Stimulated activated CD8-positive, alpha-beta memory T cell treated with anti-CD3 and anti-CD28 coated beads, Interleukin-7, amount 100 ng/mL, for 48 hours (primary cell): Measurements from ENCODE around the gene CALHM4.

ENCODE experiments used
- DNase-seq, 2 donors: peaks; one replicate each; pipeline ENCODE4 v3.0.0-alpha.2; 2020; ENCODE audit warnings: low read depth in 1 of 2; ENCODE audit errors: extremely low read depth in 1 of 2

Gene CALHM4, protein sequence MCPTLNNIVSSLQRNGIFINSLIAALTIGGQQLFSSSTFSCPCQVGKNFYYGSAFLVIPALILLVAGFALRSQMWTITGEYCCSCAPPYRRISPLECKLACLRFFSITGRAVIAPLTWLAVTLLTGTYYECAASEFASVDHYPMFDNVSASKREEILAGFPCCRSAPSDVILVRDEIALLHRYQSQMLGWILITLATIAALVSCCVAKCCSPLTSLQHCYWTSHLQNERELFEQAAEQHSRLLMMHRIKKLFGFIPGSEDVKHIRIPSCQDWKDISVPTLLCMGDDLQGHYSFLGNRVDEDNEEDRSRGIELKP

GRCh38 chr6:116553451-116553850, at the start of gene CALHM4:
TSS of gene CALHM4 (plus strand) at chr6:116553751. CDS start at chr6:116553794, 43 bp downstream.
- DNase-seq = no peak

GRCh38 chr6:116507324-116507723, 46.2 kb upstream of the CALHM4 start:
- no peak for DNase-seq

DNA sequence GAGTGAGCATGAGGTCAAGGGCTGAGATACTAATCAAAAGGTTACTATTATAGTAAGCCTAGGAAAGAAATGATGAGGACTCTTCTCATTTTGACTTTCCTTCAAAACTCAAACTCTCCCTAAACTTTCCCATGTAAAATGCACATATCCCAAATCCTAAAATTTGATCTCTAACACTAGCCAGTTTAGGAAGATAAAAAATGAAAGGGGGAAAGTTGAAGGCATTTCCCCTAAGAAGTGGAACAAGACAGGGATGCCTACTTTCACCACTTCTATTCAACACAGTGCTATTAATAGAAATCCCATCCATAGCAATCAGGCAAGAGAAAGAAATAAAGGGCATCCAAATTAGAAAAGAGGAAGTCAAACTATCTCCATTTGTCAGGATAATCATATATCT, 45.0 kb upstream of the CALHM4 start:
- DNase-seq = no peak

DNA sequence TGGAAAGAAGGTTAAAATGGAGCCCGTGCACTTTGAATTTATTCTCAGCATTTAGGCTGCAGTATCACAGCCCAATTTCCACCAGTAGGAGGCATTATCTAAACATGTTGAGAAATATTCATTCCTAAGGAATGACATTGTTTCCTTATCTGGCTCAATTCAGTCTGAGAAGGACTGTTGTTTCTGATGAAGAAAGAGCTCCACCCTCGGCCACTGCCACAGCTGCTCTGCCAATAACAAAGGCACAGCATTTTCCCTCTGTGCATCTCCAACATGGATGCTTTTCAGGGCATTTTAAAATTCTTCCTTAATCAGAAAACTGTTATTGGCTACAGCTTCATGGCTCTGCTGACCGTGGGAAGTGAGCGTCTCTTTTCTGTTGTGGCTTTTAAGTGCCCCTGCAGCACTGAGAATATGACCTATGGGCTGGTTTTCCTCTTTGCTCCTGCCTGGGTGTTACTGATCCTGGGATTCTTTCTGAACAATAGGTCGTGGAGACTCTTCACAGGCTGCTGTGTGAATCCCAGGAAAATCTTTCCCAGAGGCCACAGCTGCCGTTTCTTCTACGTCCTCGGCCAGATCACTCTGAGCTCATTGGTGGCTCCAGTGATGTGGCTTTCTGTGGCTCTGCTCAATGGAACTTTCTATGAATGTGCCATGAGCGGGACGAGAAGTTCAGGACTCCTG, 42.0 kb upstream of the CALHM4 start, which contains the start of gene CALHM5:
Gene CALHM5 (plus strand): TSS at position 216 of the 687 bp plus-strand sequence. CDS start 58 bp downstream, at position 274.
- DNase-seq = no peak

DNA sequence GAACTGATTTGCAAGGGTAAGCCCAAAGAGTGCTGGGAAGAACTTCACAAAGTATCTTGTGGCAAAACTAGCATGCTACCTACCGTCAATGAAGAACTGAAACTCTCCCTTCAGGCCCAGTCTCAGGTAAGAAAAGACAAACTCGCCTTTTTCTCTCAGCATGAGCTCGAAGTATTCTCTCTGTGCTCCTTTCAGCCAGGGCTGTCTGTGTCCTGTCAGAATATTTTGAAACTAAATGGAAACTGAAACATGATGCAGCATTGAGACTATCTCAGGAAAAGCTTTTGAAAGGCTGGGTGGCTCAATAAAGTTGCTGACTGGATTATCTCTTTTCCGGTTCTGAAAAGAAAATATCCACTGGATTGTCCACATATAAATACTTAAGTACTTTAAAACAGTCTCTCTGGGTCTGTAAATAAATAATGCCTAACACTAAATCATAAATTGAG, 41.4 kb upstream of the CALHM4 start:
- DNase-seq = no peak

- no peak for DNase-seq
Observed at GRCh38 chr6:116512734-116513133, 40.8 kb upstream of the CALHM4 start.

DNA sequence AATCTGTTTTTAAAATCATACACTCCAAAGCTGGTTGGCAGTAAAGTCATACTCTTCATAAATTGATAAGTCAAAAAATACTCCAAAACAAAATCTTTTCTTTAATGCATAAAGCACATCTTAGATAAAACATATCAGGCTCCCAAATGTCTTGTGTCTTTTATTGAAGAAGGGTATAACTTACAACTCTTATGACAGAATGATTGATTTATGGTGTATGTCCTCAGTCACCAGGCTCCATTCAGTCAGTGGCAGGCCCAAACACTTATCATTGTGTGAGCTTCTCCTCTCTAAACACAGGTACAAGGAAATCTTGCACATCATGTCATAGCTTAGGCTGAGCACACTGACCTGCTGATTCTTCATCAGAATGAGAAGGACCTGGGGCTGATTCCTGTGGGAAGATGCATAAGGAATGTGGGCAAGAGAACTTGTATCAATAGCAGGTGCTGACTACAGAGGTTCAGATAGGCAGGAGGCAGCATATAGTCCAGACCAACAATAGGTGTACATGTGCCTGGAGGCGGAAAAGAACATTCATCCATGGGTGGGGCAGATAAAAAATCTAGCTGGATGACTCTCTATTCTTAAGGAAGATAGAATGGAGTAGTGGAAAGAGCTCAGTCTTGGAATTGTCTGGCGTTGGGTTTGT, 40.2 kb upstream of the CALHM4 start:
- DNase-seq = no peak

DNA sequence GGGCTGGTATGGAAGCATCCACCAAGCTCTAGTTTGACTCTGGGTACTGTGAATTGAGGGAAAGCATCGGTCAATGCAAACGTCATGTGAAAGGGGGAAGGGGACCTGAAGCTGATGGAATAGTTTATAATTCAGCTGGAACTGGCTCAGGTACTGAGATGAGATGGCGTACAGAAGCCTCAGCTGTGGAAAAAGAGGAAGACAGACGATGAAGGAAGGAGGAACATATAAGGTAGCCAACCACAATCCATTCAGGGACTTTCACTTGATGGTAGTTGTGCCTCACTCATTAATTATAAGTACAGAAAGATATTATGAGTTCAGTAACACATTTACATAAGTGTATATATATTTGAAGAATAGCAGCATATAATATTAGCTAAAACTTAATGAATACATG, 39.4 kb upstream of the CALHM4 start:
- no peak for DNase-seq

GRCh38 chr6:116515141-116515540, 38.4 kb upstream of the CALHM4 start:
- DNase-seq = no peak

DNA sequence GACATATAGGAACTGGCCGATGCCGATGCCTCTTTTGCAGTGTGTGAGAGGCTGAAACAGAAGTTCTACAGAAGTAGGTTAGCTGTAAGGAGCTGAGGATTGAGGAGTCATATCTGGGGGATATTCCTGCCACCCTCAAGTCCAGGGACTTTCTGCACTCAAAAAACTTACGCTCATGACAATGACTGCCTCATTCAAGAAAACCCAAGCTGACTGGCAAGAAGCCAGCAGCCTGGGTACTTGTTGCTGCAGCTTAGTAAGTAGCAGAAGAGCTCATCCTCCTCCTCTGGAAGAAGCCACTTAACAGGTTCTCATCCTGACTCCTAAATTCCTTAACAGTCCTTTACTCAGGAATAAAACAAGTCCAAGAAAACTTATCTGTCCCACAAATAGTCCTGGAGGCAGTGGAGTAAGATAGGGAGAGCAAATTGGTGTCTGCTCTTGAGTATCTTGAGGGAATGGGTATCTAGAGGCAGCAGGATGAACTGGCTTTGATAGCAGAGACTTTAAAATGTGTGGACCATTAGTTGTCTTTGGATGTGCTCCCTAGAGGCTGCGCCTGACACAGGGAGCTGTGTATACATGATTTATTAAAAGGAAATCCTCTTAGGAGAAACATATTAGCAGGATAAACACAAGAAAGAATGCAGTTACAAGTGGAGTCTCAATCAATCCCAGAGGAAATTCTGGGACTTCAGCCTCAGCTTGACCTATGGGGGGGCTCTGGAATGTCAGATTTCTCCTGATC, 34.8 kb upstream of the CALHM4 start:
- no peak for DNase-seq

DNA sequence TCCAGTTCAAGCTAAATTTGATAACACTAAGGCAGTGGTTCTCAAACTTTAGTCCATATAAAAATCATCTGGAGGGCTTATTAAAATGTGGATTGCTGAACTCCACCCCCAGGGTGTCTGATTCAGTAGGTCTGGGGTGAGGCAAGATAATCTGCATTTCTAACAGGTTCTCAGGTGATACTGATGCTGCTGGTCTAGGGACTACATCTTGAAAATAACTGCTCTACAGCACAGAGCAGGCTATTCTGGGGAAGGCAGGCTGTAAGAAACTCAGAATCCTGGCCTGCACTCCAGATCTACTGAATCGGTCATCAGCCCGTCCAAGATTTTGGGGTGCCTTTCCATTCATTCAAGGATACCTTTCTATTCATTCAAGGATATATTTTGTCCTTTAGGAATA, 30.7 kb upstream of the CALHM4 start:
- DNase-seq = no peak

DNA sequence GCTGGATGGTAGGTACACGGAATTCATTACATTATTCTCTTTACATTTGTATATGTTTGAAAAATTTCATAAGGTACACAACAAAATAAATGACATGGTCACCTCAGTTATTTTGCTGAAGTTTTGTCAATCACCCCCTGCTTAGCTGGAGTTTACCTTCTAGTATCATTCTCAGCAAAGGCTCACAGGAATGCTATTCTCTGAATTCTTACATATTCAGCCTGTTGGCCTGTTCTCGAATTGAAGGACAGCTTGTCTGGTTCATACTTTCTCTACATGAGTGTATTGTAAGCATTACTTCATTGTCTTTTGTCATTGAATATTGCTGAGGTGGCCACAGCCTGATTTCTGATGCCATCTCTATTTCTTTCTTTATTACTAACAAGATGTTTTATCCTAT, 29.3 kb upstream of the CALHM4 start:
- no peak for DNase-seq

- DNase-seq = no peak
Observed at GRCh38 chr6:116528133-116528532, 25.4 kb upstream of the CALHM4 start.

DNA sequence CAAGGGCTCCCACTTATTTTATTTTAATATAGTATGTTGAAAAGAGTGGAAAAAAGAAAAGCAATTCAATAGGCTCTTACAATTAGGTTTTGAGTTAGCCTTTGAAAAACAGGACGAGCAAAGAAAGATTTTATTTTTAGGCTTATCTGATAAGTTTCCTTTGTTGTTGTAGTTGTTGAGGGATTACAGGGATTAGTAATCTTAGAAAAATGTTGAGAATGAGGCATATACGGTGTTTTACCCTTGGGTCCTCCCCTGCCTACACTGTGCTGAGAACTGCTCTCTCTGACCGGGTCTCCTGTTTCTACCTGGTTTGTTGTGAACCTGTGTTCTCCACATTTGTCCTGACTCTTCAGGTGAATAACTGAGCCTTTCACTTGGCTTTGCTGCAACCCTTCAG, 24.8 kb upstream of the CALHM4 start:
- DNase-seq = no peak

- no peak for DNase-seq
Observed at GRCh38 chr6:116529466-116530290, 23.9 kb upstream of the CALHM4 start.

GRCh38 chr6:116530436-116530835, 23.1 kb upstream of the CALHM4 start:
- no peak for DNase-seq

DNA sequence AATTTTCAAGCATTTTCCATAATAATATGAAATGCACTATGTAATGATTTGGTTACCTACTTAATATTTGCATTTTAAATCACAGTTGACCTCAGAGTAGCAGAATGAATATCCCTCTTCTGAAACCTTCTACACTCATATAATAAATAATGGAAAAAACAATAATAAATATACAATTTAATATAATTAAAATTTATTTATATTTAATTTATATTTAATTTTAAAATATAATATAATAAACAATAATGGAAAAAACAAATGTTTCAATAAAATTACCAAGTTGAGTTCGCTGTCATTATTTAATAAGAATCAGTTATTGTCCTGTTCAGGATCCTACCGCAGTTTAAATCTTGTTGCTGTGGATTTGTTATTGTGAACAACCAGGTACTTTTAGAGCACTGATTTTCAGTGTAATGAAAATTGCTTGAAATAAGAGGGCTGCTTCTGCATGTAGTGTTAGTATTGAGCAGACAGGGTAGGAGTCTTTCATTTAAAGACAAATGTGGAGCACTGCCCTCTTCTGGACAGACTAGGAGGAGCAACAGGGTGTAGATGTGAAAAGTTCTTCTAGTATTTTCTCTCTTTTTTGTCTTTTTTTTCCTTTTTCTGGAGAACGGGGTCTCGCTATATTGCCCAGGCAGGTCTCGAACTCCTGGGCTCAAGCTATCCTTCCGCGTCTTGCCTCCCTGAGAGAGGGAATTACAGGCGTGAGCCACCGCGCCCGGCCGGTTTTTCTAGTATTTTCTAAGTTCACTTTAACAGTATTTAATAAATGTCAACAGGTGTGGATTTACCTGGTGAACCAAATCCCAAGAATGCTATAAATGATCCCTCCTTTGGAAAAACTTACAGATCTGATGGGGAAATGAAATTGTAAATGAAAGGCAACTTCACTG, 21.6 kb upstream of the CALHM4 start:
- peak in 1 of 2 donors; percentile 23 for DNase-seq

- DNase-seq = no peak
Observed at GRCh38 chr6:116533233-116533957, 20.2 kb upstream of the CALHM4 start.

GRCh38 chr6:116535109-116535508, 18.4 kb upstream of the CALHM4 start:
- no peak for DNase-seq
